Prostate gland (tissue), 2 donors: ENCODE data around the gene ADK.

Experiments
- POLR2A ChIP-seq: fragments of 450-650 bp; IDR thresholded peaks from one replicate; pipeline ENCODE4 v1.6.1; 2016; ENCODE audit warnings: antibody characterized with exemption, mild to moderate bottlenecking
- POLR2AphosphoS5 ChIP-seq: sonication (generic); formaldehyde crosslinking; IDR thresholded peaks from one replicate; pipeline ENCODE4 v1.6.1; 2017; ENCODE audit warnings: antibody characterized with exemption
- TF ChIP-seq, protein P1 (sequence below), 4 experiments: fragments of 200-600 bp in 2 of 4; fragments of 450-650 bp in 2 of 4; sonication (generic) in 2 of 4; IDR thresholded peaks; 1 replicate in 3 of 4; 2 replicates in 1 of 4; pipeline ENCODE4 v1.5.1; 2016 to 2019; ENCODE audit warnings: antibody characterized with exemption in 4 of 4, mild to moderate bottlenecking in 2 of 4, moderate library complexity in 2 of 4

DNA sequence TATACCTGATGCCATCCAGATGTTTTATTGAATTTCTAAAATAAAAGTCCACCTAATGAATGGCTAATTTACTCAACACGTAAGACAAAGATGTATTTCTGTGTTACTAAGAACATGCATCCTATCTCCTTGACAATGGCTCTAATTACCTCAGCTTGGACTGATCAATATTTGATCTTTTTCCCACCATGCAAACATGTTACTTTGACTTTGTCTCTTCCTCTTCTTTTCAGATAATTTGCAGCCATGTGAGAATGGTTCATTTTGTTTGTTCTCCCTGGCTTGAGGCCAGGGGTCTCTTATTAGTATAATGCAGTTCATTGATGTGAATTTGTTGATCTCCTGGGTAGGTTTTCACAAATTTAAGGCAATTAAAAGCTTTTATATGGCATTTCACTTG is 302.1 kb downstream of the ADK start:
- TF ChIP-seq, protein P1, sequence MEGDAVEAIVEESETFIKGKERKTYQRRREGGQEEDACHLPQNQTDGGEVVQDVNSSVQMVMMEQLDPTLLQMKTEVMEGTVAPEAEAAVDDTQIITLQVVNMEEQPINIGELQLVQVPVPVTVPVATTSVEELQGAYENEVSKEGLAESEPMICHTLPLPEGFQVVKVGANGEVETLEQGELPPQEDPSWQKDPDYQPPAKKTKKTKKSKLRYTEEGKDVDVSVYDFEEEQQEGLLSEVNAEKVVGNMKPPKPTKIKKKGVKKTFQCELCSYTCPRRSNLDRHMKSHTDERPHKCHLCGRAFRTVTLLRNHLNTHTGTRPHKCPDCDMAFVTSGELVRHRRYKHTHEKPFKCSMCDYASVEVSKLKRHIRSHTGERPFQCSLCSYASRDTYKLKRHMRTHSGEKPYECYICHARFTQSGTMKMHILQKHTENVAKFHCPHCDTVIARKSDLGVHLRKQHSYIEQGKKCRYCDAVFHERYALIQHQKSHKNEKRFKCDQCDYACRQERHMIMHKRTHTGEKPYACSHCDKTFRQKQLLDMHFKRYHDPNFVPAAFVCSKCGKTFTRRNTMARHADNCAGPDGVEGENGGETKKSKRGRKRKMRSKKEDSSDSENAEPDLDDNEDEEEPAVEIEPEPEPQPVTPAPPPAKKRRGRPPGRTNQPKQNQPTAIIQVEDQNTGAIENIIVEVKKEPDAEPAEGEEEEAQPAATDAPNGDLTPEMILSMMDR (IDR thresholded peaks at IDR 0.05) = no peak
- TF ChIP-seq POLR2AphosphoS5 = no peak
- no peak for TF ChIP-seq POLR2A
